Hepatocyte (in vitro differentiated cells): ENCODE data around the gene R3HDML. TPM values are rescaled to one million over a fixed set of nuclear protein-coding genes. Genes with fewer than 3 reads are reported as not detected.

Experiments
- DNase-seq: peaks from one replicate; pipeline ENCODE4 v3.0.0-alpha.2; 2016; ENCODE audit warnings: low spot score
- H2AFZ ChIP-seq: fragments of 200-600 bp; sonication (generic); 2 replicates; pipeline ENCODE4 v1.6.0; 2016; ENCODE audit warnings: antibody characterized with exemption, mild to moderate bottlenecking
- H3K27ac ChIP-seq: fragments of 200-600 bp; sonication (generic); 2 replicates; pipeline ENCODE4 v1.5.1; 2016; ENCODE audit warnings: mild to moderate bottlenecking
- H3K27me3 ChIP-seq: fragments of 200-600 bp; sonication (generic); 2 replicates; pipeline ENCODE4 v1.6.1; 2016
- H3K36me3 ChIP-seq: fragments of 200-600 bp; sonication (generic); replicated peaks from 2 replicates; pipeline ENCODE4 v1.5.1; 2016; ENCODE audit warnings: low read depth; ENCODE audit not compliant: insufficient read depth
- H3K4me1 ChIP-seq: fragments of 200-600 bp; sonication (generic); 2 replicates; pipeline ENCODE4 v1.5.1; 2016; ENCODE audit warnings: mild to moderate bottlenecking, moderate library complexity; ENCODE audit not compliant: insufficient read depth
- H3K4me2 ChIP-seq: fragments of 200-600 bp; sonication (generic); 2 replicates; pipeline ENCODE4 v1.6.0; 2016
- H3K4me3 ChIP-seq: fragments of 200-600 bp; sonication (generic); 2 replicates; pipeline ENCODE4 v1.5.1; 2016; ENCODE audit warnings: mild to moderate bottlenecking
- H3K79me2 ChIP-seq: fragments of 200-600 bp; sonication (generic); 2 replicates; pipeline ENCODE4 v1.6.0; 2017; ENCODE audit warnings: mild to moderate bottlenecking
- H3K9me2 ChIP-seq: fragments of 200-600 bp; sonication (generic); replicated peaks from 2 replicates; pipeline ENCODE4 v1.6.0; 2017; ENCODE audit warnings: mild to moderate bottlenecking; ENCODE audit not compliant: insufficient read depth
- H3K9me3 ChIP-seq: fragments of 200-600 bp; sonication (generic); 2 replicates; pipeline ENCODE4 v1.5.1; 2016; ENCODE audit warnings: low read depth, mild to moderate bottlenecking
- H4K20me1 ChIP-seq: fragments of 200-600 bp; sonication (generic); 2 replicates; pipeline ENCODE4 v1.6.0; 2016; ENCODE audit warnings: mild to moderate bottlenecking; ENCODE audit not compliant: insufficient read depth, poor library complexity, severe bottlenecking
- EZH2 ChIP-seq: fragments of 200-600 bp; sonication (generic); IDR thresholded peaks from 2 replicates; pipeline ENCODE4 v1.6.1; 2016; ENCODE audit warnings: antibody characterized with exemption, mild to moderate bottlenecking, borderline replicate concordance
- EZH2phosphoT487 ChIP-seq: fragments of 200-600 bp; sonication (generic); IDR thresholded peaks from one replicate; pipeline ENCODE4 v1.6.1; 2018; ENCODE audit warnings: antibody characterized with exemption, mild to moderate bottlenecking, low read depth, moderate library complexity; ENCODE audit not compliant: unreplicated experiment, severe bottlenecking
- WGBS: methylation state at CpG from one replicate; pipeline ENCODE4 v1.1.6; 2016; ENCODE audit warnings: low lambda C conversion rate; ENCODE audit errors: missing lambda C conversion rate; 5-methylcytosine and 5-hydroxymethylcytosine counted together
- polyA plus RNA-seq: library from polyadenylated mRNA; unstranded; fragments of >200 nt; fragmentation: Nextera tagmentation; extraction: Ambion mirVana; gene quantifications from 2 replicates; pipeline ENCODE4 v1.2.1, GENCODE V29; 2016
- total RNA-seq: library from RNA; depleted of rRNA; stranded (reverse); fragments of >200 nt; gene quantifications from 2 replicates; pipeline ENCODE4 v1.2.3, GENCODE V29; 2014
- TF ChIP-seq, protein P1 (sequence below): fragments of 200-600 bp; sonication (generic); IDR thresholded peaks from 2 replicates; pipeline ENCODE4 v1.5.1; 2016; ENCODE audit warnings: antibody characterized with exemption, mild to moderate bottlenecking; ENCODE audit not compliant: poor library complexity

The R3HDML gene
- total and polyA plus RNA-seq, 2 experiments from 2014 or later = 0.23 TPM; not detected in 1

GRCh38 chr20:44394452-44394701, 57.5 kb downstream of the R3HDML start:
- WGBS = 54% methylated on average over 2 of the region's 2 CpGs
- H3K4me2 ChIP-seq = peak overlapping the region; percentile 64
- no peaks in the 10 kb centered on the region for H3K36me3 ChIP-seq
- H3K4me3 ChIP-seq = no peak overlapping the region
- peaks cover 8% of the 10 kb centered on the region for H3K4me1 ChIP-seq
- H2AFZ ChIP-seq = no peak overlapping the region
- H4K20me1 ChIP-seq = peaks cover 2% of the 10 kb centered on the region
- peaks cover 73% of the 10 kb centered on the region for H3K79me2 ChIP-seq
- TF ChIP-seq EZH2 (no peak), EZH2phosphoT487 (no peak)
- TF ChIP-seq, protein P1, sequence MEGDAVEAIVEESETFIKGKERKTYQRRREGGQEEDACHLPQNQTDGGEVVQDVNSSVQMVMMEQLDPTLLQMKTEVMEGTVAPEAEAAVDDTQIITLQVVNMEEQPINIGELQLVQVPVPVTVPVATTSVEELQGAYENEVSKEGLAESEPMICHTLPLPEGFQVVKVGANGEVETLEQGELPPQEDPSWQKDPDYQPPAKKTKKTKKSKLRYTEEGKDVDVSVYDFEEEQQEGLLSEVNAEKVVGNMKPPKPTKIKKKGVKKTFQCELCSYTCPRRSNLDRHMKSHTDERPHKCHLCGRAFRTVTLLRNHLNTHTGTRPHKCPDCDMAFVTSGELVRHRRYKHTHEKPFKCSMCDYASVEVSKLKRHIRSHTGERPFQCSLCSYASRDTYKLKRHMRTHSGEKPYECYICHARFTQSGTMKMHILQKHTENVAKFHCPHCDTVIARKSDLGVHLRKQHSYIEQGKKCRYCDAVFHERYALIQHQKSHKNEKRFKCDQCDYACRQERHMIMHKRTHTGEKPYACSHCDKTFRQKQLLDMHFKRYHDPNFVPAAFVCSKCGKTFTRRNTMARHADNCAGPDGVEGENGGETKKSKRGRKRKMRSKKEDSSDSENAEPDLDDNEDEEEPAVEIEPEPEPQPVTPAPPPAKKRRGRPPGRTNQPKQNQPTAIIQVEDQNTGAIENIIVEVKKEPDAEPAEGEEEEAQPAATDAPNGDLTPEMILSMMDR = no peak
- H3K9me2 ChIP-seq = no peaks in the 10 kb centered on the region
- no peaks in the 10 kb centered on the region for H3K9me3 ChIP-seq
- DNase-seq = peak; percentile 46
- H3K27ac ChIP-seq = peak overlapping the region; percentile 66
- H3K27me3 ChIP-seq = no peaks in the 10 kb centered on the region

- H3K36me3 ChIP-seq = no peaks in the 10 kb centered on the region
- no peaks in the 10 kb centered on the region for H3K27me3 ChIP-seq
- TF ChIP-seq, protein P1 = no peak
- TF ChIP-seq EZH2phosphoT487 (no peak), EZH2 (no peak)
Measured at GRCh38 chr20:44394702-44395460, 58.0 kb downstream of the R3HDML start.

GRCh38 chr20:44395461-44396340, 58.9 kb downstream of the R3HDML start:
- Histone ChIP-seq H3K9me2 (no peaks in the 10 kb centered on the region), H3K4me3 (no peak overlapping the region), H3K79me2 (peaks cover 68% of the 10 kb centered on the region), H3K27ac (peak overlapping the region; percentile 66), H2AFZ (no peak overlapping the region), H3K4me2 (peak overlapping the region; percentile 64), H3K27me3 (no peaks in the 10 kb centered on the region), H3K4me1 (peaks cover 13% of the 10 kb centered on the region), H3K9me3 (no peaks in the 10 kb centered on the region), H4K20me1 (peaks cover 2% of the 10 kb centered on the region), H3K36me3 (no peaks in the 10 kb centered on the region)
- TF ChIP-seq, protein P1 = no peak
- TF ChIP-seq EZH2 = no peak
- TF ChIP-seq EZH2phosphoT487 = no peak
- no peak for DNase-seq
- 73% methylated on average over 11 of the region's 11 CpGs for WGBS

More at GRCh38 chr20:44394702-44395460, 58.0 kb downstream of the R3HDML start:
- H3K4me1 ChIP-seq = peaks cover 8% of the 10 kb centered on the region
- no peak overlapping the region for H3K4me3 ChIP-seq
- peak overlapping the region; percentile 64 for H3K4me2 ChIP-seq
- H3K9me2 ChIP-seq = no peaks in the 10 kb centered on the region
- H3K27ac ChIP-seq = peak overlapping the region; percentile 66
- H2AFZ ChIP-seq = no peak overlapping the region
- peaks cover 74% of the 10 kb centered on the region for H3K79me2 ChIP-seq
- DNase-seq = no peak
- WGBS = 69% methylated on average over 15 of the region's 15 CpGs
- H4K20me1 ChIP-seq = peaks cover 2% of the 10 kb centered on the region
- no peaks in the 10 kb centered on the region for H3K9me3 ChIP-seq
